PC-3 (cell line): Measurements from ENCODE around the gene COX17. TPM values are rescaled to one million over a fixed set of nuclear protein-coding genes. Genes with fewer than 3 reads are reported as not detected.

Experiments used
- ATAC-seq: fragments of 200-7000 bp; cut with Tn5 transposase; 2 replicates; pipeline ENCODE4 v1.9.1; 2020; ENCODE audit warnings: mild to moderate bottlenecking, moderate library complexity
- BruUV-seq: library from RNA; stranded (reverse); fragments of 400-500 nt; replicated peaks from 2 replicates; lab custom pipeline; 2021; lab: Mats Ljungman, UMichigan
- CTCF ChIA-PET: fragments of 300-600 bp; sonication (Branson Sonifier 250); formaldehyde crosslinking; loops from one replicate; lab custom pipeline; 2022; ENCODE audit warnings: antibody characterized with exemption; lab: Charles Lee
- POLR2A ChIA-PET: fragments of 300-600 bp; sonication (Branson Sonifier 250); formaldehyde crosslinking; loops from one replicate; lab custom pipeline; 2022; ENCODE audit warnings: antibody characterized with exemption; ENCODE audit not compliant: unreplicated experiment; lab: Charles Lee
- DNase-seq: peaks from one replicate; pipeline ENCODE4 v3.0.0-alpha.2; 2015
- H2AFZ ChIP-seq: fragments of 300-600 bp; sonication (generic); 2 replicates; pipeline ENCODE4 v1.6.0; 2016; ENCODE audit warnings: antibody characterized with exemption, low read length
- H3F3A ChIP-seq: fragments of 300-600 bp; sonication (generic); one replicate; pipeline ENCODE4 v1.6.0; 2017; ENCODE audit warnings: antibody characterized with exemption, low read length, control low read depth, mild to moderate bottlenecking; ENCODE audit not compliant: unreplicated experiment
- H3K27ac ChIP-seq: fragments of 300-600 bp; sonication (generic); 2 replicates; pipeline ENCODE4 v1.5.1; 2016; ENCODE audit warnings: mild to moderate bottlenecking, low read length
- H3K27me3 ChIP-seq: fragments of 300-600 bp; sonication (generic); 2 replicates; pipeline ENCODE4 v1.6.1; 2016; ENCODE audit warnings: low read length, mixed read lengths
- H3K36me3 ChIP-seq: fragments of 300-600 bp; sonication (generic); 2 replicates; pipeline ENCODE4 v1.6.1; 2016; ENCODE audit warnings: low read depth, mixed run types, low read length, mixed read lengths
- H3K4me1 ChIP-seq: fragments of 300-600 bp; sonication (generic); 2 replicates; pipeline ENCODE4 v1.5.1; 2016; ENCODE audit warnings: low read length; ENCODE audit not compliant: insufficient read depth
- H3K4me2 ChIP-seq: fragments of 300-600 bp; sonication (generic); 2 replicates; pipeline ENCODE4 v1.6.0; 2016; ENCODE audit warnings: low read length
- H3K4me3 ChIP-seq: fragments of 300-600 bp; sonication (generic); 2 replicates; pipeline ENCODE4 v1.5.1; 2016; ENCODE audit warnings: mild to moderate bottlenecking, low read length, mixed read lengths
- H3K79me2 ChIP-seq: fragments of 300-600 bp; sonication (generic); 2 replicates; pipeline ENCODE4 v1.6.1; 2017; ENCODE audit warnings: low read length, mixed read lengths
- H3K9ac ChIP-seq: fragments of 300-600 bp; sonication (generic); 2 replicates; pipeline ENCODE4 v1.6.0; 2016; ENCODE audit warnings: mild to moderate bottlenecking, low read length
- H3K9me2 ChIP-seq: fragments of 300-600 bp; sonication (generic); replicated peaks from 2 replicates; pipeline ENCODE4 v1.6.1; 2016; ENCODE audit warnings: mixed run types, low read length, mixed read lengths
- H3K9me3 ChIP-seq: fragments of 300-600 bp; sonication (generic); 2 replicates; pipeline ENCODE4 v1.6.1; 2016; ENCODE audit warnings: low read length, mixed read lengths
- H4K20me1 ChIP-seq: fragments of 300-600 bp; sonication (generic); 2 replicates; pipeline ENCODE4 v1.6.1; 2016; ENCODE audit warnings: low read length, mixed read lengths
- CTCF ChIP-seq: fragments of 300-600 bp; sonication (generic); conservative IDR thresholded peaks from 2 replicates; pipeline ENCODE4 v1.5.1; 2017; ENCODE audit warnings: antibody characterized with exemption, low read depth, mild to moderate bottlenecking, low read length
- EZH2 ChIP-seq: fragments of 300-600 bp; sonication (generic); IDR thresholded peaks from one replicate; pipeline ENCODE4 v1.6.1; 2017; ENCODE audit warnings: antibody characterized with exemption, mild to moderate bottlenecking, low read length; ENCODE audit not compliant: unreplicated experiment
- EZH2phosphoT487 ChIP-seq: fragments of 300-600 bp; sonication (generic); IDR thresholded peaks from 2 replicates; pipeline ENCODE4 v1.6.1; 2018; ENCODE audit warnings: mild to moderate bottlenecking, antibody characterized with exemption, low read length, borderline replicate concordance
- intact Hi-C: fragments of 100-400 bp; cut with micrococcal nuclease; formaldehyde crosslinking; loops from 2 replicates; pipeline ENCODE4 v1.9.0; 2023
- total RNA-seq: library from RNA; depleted of rRNA; stranded (reverse); fragments of >200 nt; gene quantifications from 2 replicates; pipeline ENCODE4 v1.2.3, GENCODE V29; 2014

COX17 gene
- total RNA-seq, 1 experiment from 2014 or later, result 159 TPM

GRCh38 chr3:119636891-119637611 is 40.2 kb downstream of the COX17 start:
- Histone ChIP-seq H3K4me2 (0 out of 2 replicates have a peak overlapping the region, but pooled peaks have one; percentile 55), H3K36me3 (no peaks in the 10 kb centered on the region), H3K4me3 (no peak overlapping the region), H3K27ac (peak overlapping the region; percentile 70), H2AFZ (no peak overlapping the region), H3K9me2 (no peaks in the 10 kb centered on the region), H3K9me3 (no peaks in the 10 kb centered on the region), H3K4me1 (peaks cover 36% of the 10 kb centered on the region), H3K9ac (no peak overlapping the region; the same call in 1 of the 2 replicates), H4K20me1 (no peaks in the 10 kb centered on the region), H3F3A (no peaks in the 10 kb centered on the region), H3K27me3 (no peaks in the 10 kb centered on the region), H3K79me2 (no peaks in the 10 kb centered on the region)
- DNase-seq (no peak), ATAC-seq (no peak)
- ChIA-PET POLR2A (no interaction called here), CTCF (interaction anchor here (0.6 kb wide), 1 partner anchor 26 kb away, joined by 3 read pairs; no protein-coding TSS in a partner anchor)
- intact Hi-C loops, result no loop called here
- TSS peak; percentile 83 for BruUV-seq
- TF ChIP-seq CTCF, result no peak
- TF ChIP-seq EZH2, result no peak
- no peak for TF ChIP-seq EZH2phosphoT487

GRCh38 chr3:119636249-119636648 is 41.0 kb downstream of the COX17 start:
- H3K36me3 ChIP-seq, result no peaks in the 10 kb centered on the region
- no peak for TF ChIP-seq CTCF
- no peak for TF ChIP-seq EZH2phosphoT487
- TF ChIP-seq EZH2, result no peak
- H3K9me3 ChIP-seq, result no peaks in the 10 kb centered on the region
- H3K9me2 ChIP-seq, result no peaks in the 10 kb centered on the region
- ChIA-PET POLR2A (no interaction called here), CTCF (no interaction called here)
- H3K4me1 ChIP-seq, result peaks cover 42% of the 10 kb centered on the region
- H3K4me2 ChIP-seq, result 0 out of 2 replicates have a peak overlapping the region, but pooled peaks have one; percentile 11
- intact Hi-C loops, result no loop called here
- ATAC-seq (no peak), DNase-seq (peak; percentile 42)
- no peaks in the 10 kb centered on the region for H3F3A ChIP-seq
- H3K9ac ChIP-seq, result no peak overlapping the region
- no TSS peak for BruUV-seq
- no peaks in the 10 kb centered on the region for H3K79me2 ChIP-seq
- H2AFZ ChIP-seq, result peak overlapping the region; percentile 35; the same call in 1 of the 2 replicates
- no peaks in the 10 kb centered on the region for H4K20me1 ChIP-seq
- no peak overlapping the region for H3K27ac ChIP-seq
- no peaks in the 10 kb centered on the region for H3K27me3 ChIP-seq
- H3K4me3 ChIP-seq, result no peak overlapping the region

GRCh38 chr3:119635719-119636118 is 41.5 kb downstream of the COX17 start:
- BruUV-seq, result no TSS peak
- CTCF ChIA-PET, result no interaction called here
- no peak for ATAC-seq

More at GRCh38 chr3:119635719-119636118, 41.5 kb downstream of the COX17 start:
- no peaks in the 10 kb centered on the region for H3K79me2 ChIP-seq
- no peaks in the 10 kb centered on the region for H3F3A ChIP-seq
- H3K9me3 ChIP-seq, result no peaks in the 10 kb centered on the region
- H3K36me3 ChIP-seq, result no peaks in the 10 kb centered on the region
- no peak overlapping the region for H3K4me3 ChIP-seq
- H3K9ac ChIP-seq, result no peak overlapping the region
- no peak for DNase-seq
- intact Hi-C loops, result no loop called here
- H3K27ac ChIP-seq, result no peak overlapping the region
- TF ChIP-seq EZH2, result no peak
- TF ChIP-seq CTCF, result no peak
- no peak for TF ChIP-seq EZH2phosphoT487
- POLR2A ChIA-PET, result no interaction called here
- H3K27me3 ChIP-seq, result no peaks in the 10 kb centered on the region
- H4K20me1 ChIP-seq, result no peaks in the 10 kb centered on the region
- H2AFZ ChIP-seq, result no peak overlapping the region
- no peaks in the 10 kb centered on the region for H3K9me2 ChIP-seq
- H3K4me2 ChIP-seq, result 0 out of 2 replicates have a peak overlapping the region, but pooled peaks have one; percentile 11
- H3K4me1 ChIP-seq, result peaks cover 45% of the 10 kb centered on the region
